ENCODE results near the gene SOX10.
"Not testable (repeated sequence)": the region's sequence is repeated elsewhere in the genome, so short reads cannot be mapped to it uniquely, and the experiment has no call there.

Gene SOX10

GRCh38 chr22:37959231-37959825 is 25.0 kb downstream of the SOX10 start:
- DNase-seq: no peak

GRCh38 chr22:37957232-37957631 is 27.1 kb downstream of the SOX10 start:
- no peak for DNase-seq

DNA sequence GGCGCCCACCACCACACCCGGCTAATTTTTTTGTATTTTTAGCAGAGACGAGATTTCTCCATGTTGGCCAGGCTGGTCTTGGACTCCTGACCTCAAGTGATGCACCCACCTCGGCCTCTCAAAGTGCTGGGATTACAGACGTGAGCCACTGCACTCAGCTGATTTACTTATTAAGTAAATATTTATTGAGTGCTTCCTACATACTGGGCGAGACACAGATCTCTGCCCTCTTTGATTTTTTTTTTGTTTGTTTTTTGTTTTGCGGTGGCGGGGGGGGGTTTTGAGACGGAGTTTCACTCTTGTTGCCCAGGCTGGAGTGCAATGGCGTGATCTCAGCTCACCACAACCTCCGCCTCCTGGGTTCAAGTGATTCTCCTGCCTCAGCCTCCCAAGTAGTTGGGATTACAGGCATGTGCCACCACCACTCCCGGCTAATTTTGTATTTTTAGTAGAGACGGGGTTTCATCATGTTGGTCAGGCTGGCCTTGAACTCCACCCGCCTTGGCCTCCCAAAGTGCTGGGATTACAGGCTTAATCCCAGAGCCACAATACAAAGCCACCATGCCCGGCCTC is 28.4 kb downstream of the SOX10 start:
- DNase-seq: not testable (repeated sequence)

DNA sequence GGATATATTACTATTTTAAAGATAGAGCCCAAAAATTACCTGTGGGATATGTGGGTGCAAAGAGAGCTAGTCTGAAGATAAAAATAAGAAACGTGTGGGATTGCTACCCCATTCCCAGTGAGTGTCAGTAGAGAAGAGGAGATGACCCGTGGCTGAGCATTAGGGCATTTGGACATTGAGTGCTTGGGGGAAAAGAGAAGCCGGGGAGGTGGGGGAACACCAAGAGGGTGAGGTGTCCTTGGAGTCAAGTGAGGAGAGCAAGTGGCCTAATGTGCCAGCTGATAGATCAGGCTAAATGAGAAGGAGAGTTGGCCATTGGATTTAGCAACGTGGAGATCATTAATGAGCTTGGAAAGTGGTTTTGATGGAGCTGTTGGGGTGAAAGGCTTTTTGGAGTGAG is 29.7 kb downstream of the SOX10 start:
- no peak for DNase-seq

GRCh38 chr22:37953437-37954179 is 30.7 kb downstream of the SOX10 start, which contains the start of the genes C22orf23 and POLR2F:
Gene C22orf23 (minus strand): TSS chr22:37953601. CDS start chr22:37953149, 452 bp downstream.
Gene POLR2F (plus strand): TSS chr22:37953699. CDS start chr22:37953788, 89 bp downstream.
- peak; percentile 75 for DNase-seq

- no peak for DNase-seq
These were observed 31.3 kb downstream of the SOX10 start for GRCh38 chr22:37953062-37953436.

- not testable (repeated sequence) for DNase-seq
These were observed 31.7 kb downstream of the SOX10 start for GRCh38 chr22:37952629-37953028.

GRCh38 chr22:37951305-37951704 is 33.0 kb downstream of the SOX10 start:
- DNase-seq: no peak

DNA sequence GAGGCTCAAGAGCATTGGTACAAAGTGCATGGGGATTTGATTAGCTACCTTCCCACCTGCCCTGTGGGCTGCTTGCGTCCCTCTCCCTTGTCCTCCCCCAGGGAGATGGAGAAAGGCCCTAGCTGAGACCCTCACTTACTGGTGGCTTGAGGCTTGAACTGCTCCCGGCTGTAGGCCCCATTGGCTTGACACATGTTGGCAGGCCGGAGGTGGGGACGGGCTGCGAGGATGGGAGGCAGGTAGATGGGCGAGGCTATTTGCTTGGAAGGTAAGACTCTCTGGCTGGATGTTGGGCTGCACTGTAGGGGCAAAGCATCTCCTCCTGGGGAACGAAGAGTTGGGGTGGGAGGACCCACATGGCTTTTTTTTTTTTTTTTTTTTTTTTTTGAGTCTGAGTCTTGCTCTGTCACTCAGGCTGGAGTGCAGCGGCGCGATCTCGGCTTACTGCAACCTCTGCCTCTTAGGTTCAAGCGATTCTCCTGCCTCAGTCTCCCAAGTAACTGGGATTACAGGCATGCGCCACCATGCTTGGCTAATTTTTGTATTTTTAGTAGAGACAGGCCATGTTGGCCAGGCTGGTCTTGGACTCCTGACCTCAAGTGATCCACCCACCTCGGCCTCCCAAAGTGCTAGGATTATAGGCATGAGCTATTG is 37.1 kb downstream of the SOX10 start:
- DNase-seq: not testable (repeated sequence)

DNA sequence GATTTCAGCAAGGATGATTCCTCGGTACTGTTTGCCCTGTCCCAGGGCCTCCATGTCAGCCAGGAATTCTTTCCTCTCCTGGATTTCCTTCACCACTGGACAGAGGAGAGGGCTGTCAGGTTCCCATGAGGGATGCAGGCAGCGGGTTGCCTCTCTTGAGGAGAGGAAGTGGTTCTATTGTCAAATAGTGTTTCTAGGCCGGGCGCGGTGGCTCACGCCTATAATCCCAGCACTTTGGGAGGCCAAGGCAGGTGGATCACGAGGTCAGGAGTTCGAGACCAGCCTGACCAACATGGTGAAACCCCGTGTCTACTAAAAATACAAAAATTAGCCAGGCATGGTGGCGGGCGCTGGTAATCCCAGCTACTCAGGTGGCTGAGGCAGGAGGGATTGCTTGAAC is 39.9 kb downstream of the SOX10 start:
- DNase-seq: not testable (repeated sequence)

DNA sequence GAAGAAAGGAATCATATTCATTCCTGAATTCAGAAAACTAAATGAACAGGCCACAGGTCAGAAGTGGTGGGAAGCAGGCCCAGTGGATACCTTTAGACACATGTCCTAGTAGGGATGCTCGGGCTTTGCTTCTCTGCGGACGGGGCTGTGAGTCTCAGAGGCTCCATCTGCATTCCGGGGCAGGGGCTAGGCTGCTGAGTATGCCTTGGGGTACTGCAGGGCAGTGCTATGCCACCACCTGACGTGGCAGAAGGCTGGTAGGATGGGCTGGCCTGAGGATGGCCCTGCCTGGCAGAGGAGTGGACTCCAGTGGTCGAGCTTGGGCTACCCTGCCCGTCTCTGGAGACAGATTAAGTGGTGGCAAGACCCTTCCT is 40.5 kb downstream of the SOX10 start:
- no peak for DNase-seq

DNA sequence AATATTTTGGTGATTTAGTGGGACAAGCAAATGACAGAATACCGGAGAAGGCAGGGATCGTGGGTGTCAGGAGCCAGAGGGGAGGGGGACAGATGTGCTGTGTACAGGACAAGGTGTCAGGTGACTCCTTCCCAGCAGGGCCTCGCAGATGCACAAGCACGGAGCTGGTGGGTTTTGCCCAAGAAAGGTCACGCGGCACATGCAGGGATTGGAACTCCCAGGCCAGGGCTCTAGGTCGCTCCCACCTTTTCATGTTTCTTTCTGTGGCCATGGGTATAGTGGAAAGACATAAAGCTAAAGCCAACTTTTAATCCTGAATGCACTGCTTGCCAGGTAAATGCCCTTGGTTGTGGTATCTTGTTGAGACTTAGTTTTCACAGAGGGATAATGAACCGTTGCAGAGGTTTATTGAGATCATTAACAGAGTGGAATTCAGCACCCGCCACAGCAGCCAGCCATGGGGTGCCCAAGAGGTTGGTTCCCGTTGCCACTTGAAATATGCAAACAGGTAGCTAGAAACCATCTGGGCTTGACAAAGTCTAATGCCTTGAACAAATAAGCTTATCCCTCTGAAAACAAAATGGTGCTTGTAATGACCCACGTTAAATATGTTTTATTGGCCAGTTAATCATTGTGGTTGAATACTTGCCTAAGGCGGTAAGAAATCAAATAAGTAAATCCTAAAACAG is 41.1 kb downstream of the SOX10 start:
- no peak for DNase-seq

DNA sequence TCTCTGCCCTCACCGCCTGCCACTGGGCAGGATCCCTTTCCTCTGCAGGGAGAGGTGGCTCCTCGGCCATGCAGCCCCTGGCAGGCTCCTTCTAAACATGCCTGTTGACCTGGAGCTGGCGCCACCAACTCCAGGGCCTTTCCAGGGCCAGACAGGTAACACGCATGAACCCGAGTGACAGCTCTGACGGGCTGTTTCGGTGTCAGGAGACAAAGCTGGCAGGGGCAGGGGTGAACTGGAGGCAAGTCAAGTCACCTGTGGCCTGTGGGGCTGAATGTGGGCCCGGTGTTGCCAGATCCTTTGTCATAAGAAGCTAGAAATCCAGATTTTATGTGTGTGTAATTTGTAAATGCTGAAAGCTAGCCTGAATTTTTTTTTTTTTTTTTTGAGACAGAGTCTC is 42.2 kb downstream of the SOX10 start:
- no peak for DNase-seq

- no peak for DNase-seq
These were observed 43.5 kb downstream of the SOX10 start for GRCh38 chr22:37940698-37941376.

DNA sequence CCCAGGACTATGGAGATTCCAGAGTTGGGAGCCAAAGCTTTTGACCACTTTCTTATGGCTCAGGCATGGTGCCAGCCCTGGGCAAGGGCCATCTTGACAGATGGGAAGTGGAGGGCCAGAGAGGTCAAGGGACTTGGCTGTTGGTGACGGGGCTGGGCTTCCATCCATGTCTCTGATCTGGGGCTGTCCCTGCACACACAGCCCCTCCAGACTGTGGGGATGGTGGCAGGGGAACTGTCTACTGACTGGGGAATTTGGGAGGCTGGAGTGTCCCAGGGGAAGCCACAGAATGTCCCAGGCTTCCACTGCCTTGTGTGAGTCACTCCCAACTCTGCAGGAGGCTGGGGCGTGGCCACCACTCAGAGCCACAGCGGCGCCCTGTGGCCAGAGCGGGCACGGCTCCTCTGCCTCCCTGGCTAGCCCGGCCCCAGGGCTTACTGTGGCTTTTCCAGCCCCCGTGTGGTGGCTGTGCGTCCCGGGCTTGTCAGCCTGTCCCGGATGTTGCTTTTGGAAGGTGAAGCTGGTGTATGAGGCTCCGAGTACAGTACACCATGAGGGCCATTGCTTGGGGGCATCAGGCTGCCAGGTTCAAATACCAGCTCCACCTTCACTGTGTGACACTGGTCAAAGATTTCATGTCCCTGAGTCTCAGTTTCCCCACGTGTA is 50.5 kb downstream of the SOX10 start:
- DNase-seq: peak; percentile 18

- DNase-seq: peak; percentile 14
These were observed 51.4 kb downstream of the SOX10 start for GRCh38 chr22:37932821-37933578.

- no peak for DNase-seq
These were observed 52.0 kb downstream of the SOX10 start for GRCh38 chr22:37932401-37932800.

GRCh38 chr22:37931893-37932389 is 52.4 kb downstream of the SOX10 start:
- no peak for DNase-seq

DNA sequence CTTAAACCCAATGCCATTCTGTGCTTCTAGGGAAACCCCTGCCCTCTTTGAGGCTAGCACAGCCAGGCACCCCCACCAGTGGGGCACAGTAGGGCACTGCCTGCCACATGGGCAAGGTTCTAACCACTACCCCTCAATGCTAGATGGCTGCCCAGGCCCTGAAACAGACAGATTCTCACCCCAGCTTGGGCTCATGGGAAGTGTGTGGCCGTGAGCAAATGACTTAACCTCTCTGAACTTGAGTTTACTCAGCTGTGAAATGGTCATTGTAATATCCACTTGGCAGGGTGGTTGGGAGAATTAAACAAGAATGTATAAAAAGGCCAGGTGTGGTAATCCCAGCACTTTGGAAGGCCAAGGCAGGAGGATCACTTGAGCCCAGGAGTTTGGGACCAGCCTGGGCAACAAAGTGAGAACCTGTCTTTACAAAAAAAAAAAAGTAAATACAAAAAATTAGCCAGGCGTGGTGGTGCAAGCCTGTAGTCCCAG is 53.4 kb downstream of the SOX10 start:
- DNase-seq: no peak

DNA sequence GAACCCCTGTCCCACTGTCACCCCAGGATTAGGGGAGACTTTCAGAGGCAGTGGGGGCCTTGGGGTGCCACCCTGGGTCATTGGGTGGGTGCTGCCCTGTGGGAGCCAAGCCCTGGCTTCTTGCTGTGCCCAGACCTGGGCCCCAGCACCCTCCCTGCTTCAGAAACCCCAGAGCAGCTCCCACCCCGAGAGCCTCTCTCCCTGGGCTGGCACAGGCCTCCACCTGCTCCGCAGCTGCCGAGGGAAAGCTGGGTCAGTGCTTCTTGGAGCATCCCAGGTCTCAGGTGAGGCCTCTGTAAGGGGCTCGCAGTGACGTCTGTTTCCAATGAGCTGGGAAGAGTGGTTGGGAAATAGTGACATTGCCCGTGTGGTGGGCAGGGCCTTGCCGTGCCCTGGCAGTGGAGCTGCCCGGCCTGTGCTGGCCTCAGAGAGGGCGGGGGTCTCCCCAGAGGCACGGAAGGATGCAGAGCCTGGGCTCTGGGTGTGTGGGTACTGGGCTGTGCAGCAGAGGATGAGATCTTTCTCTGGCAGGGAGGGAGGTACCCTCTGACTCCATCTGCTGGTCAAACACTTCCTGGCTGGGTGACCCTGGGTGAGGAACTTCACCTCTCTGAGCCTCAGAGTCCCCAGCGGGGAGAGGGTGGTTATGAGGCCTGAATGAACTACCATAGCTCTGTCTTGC is 53.9 kb downstream of the SOX10 start:
- DNase-seq: no peak
